ENCODE results near the gene LRFN2.

LRFN2 gene

DNA sequence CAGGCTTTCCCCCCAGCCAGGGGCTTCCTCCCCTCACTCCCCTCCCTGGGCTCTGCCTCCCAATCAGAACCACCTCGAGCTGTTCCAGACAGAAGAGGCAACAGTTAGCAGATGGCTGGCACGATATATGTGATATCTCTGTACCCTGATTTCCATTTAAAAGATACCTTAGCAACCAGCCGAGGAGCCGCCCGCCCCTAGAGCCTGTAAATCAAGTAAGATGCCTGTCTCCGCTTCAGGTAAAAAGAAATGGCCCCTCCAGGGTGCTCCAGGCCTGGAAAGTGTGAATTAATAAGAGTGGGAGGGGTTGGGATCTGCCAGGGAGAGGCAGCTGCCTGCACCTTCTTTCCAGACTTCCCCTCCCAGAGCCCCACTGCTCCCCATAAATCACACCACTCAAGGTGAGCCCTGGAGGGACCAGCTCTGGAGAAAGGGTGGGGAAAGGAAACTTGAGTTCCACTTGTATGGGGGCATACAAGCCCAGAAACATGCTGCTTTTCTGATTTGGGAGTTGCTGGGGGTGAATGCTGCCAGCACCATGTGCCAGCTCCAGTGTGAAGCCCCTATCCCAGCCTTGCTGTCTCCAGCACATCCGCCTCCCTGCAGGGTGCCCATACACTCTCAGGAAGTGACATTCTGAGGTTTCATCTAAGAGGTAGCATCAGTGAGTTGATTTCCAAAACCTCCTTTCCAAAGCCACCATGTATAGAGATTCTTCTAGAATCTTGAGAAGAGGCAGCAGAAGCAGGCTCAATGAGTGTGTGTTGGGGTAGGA, 148.0 kb downstream of the LRFN2 start:
- no peak overlapping the region for H3K27ac ChIP-seq
- TF ChIP-seq, protein P1, sequence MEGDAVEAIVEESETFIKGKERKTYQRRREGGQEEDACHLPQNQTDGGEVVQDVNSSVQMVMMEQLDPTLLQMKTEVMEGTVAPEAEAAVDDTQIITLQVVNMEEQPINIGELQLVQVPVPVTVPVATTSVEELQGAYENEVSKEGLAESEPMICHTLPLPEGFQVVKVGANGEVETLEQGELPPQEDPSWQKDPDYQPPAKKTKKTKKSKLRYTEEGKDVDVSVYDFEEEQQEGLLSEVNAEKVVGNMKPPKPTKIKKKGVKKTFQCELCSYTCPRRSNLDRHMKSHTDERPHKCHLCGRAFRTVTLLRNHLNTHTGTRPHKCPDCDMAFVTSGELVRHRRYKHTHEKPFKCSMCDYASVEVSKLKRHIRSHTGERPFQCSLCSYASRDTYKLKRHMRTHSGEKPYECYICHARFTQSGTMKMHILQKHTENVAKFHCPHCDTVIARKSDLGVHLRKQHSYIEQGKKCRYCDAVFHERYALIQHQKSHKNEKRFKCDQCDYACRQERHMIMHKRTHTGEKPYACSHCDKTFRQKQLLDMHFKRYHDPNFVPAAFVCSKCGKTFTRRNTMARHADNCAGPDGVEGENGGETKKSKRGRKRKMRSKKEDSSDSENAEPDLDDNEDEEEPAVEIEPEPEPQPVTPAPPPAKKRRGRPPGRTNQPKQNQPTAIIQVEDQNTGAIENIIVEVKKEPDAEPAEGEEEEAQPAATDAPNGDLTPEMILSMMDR (IDR thresholded peaks at IDR 0.05) = no peak
- no peak for TF ChIP-seq ZFX (IDR thresholded peaks at IDR 0.05; ENCODE audit: borderline replicate concordance)

DNA sequence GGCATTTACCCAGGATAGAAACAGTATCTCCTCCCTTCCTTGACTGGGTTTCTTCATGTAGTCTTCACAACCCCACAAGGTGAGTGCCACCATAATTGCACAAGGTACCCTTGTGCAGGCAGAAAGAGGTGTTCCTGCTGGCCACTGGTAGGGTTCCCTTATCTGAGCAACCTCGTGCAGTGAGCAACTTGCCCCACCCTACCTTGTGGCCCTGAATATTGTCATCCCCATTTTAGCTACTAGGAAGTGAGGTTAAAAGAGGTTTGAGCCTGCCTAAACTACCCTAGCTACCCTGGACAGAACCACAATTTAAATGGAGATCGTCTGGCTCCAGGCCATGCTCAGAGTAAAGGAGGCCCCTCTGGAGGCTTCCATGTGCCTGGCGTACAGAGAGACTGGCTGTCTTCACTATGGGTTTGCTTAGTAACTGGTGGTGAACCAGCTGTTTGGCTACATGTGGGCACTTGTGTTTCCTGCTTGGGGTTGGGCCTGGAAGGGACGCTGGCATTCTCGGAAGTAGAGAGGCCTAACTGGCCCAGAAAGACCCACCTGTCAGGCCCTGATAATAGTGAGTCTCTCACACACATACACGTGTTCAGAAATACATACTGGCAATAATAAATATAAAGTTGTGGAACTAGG, 148.8 kb downstream of the LRFN2 start:
- no peak overlapping the region for H3K27ac ChIP-seq
- no peak for TF ChIP-seq ZFX (IDR thresholded peaks at IDR 0.05; ENCODE audit: borderline replicate concordance)
- TF ChIP-seq, protein P1 (IDR thresholded peaks at IDR 0.05) = no peak

DNA sequence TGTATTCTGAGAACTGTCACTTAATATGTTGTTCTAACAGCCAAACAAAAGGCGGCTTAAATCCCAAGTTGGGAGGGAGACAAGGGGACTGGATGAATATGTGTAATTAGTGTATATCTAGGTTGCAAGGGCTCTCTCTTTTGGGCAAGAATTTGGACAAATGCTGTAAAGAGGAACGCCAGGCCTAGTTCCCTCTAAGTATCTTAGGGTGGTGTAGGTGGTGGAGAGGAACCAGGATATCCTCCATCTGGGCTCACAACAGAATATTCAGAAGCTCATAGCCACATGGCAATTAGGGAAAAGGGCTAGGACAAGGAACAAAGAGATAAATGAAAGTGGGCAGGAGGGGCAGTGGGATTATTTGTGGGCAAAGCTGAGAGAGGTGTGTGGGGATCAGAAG, 149.5 kb downstream of the LRFN2 start:
- TF ChIP-seq, protein P1 (IDR thresholded peaks at IDR 0.05) = no peak
- no peak for TF ChIP-seq ZFX (IDR thresholded peaks at IDR 0.05; ENCODE audit: borderline replicate concordance)
- no peak overlapping the region for H3K27ac ChIP-seq

DNA sequence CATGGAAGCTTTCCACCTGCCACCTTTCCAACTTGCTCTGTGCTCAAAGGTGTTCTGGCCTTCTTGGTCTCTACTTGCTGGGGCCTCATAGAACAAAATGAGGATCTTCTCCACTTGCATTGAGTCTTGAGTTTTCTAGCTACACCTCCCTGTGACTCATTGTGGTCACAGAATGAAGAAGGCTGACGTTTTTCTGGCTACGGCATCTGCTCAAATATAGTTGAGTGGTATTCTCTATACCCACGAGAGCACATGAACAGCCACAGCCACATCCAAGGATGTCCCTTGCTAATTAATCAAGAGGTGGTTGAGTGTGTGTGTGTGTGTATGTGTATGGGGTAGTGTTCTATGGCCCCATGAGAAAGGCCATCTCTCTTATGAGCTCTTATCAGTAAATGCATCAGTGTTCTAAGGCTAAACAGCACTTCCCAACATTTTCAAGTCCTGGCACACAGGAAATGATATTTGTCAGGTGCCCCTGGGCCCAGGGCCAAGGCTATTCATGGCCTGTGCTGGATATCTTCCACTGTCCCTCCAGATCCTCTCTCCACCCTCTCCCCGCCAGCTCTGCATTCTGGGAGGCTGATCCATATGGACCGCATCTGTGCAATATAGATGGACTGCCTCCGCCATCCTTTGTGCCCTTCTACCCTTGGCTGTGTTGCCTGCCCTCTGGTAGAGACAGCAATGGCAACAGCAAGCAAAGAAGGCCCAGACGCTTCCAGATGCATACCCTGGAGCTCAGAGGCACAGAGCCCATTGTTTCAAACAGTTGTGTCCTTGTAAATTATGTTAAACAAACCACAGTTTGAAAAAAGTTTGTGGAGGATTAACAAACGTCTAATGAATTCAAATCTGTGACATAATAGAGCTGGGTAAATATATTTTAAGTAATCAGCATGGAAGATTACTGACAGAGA, 150.2 kb downstream of the LRFN2 start:
- H3K27ac ChIP-seq = no peak overlapping the region
- no peak for TF ChIP-seq ZFX (IDR thresholded peaks at IDR 0.05; ENCODE audit: borderline replicate concordance)
- TF ChIP-seq, protein P1 (IDR thresholded peaks at IDR 0.05) = no peak

DNA sequence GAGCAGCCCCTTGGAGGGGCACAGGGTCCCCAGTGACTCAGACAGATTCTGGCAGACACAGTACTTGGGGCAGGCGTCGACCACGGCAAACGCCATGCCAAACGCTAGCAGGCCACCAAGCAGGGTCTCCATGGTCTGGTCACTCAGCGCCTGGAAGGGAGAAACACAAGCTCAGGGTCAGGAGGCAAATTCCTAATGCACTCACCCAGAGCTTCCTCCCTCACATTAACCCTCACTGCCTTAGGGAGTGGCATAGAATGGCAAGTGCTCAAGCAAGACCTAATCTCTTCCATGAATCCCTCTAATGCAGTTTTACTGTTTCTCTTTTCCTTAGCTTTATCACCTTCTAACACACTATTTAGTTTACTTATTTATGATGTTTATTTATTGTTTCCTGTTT, 154.2 kb downstream of the LRFN2 start:
- no peak overlapping the region for H3K27ac ChIP-seq
- TF ChIP-seq ZFX (IDR thresholded peaks at IDR 0.05; ENCODE audit: borderline replicate concordance) = no peak
- TF ChIP-seq, protein P1 (IDR thresholded peaks at IDR 0.05) = no peak

DNA sequence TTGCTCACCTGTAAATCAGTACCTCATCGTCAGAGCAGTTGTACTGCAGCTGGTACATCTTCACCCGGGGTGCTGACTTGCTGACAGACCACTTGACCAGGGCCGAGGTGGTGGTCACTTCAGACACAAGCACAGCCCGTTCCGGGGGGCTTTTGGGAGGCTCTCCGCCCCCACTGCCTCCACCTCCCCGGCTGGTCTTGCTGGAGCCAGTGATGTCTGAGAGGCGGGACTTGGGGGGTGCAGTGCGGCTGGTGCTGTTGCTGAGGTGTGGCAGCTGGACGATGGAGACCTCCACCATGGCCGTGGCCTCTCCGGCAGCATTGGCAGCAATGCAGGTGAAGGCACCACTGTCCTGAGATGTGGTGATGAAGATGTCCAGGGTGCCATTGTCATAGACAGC, 155.5 kb downstream of the LRFN2 start:
- H3K27ac ChIP-seq = no peak overlapping the region
- TF ChIP-seq, protein P1 (IDR thresholded peaks at IDR 0.05) = no peak
- no peak for TF ChIP-seq ZFX (IDR thresholded peaks at IDR 0.05; ENCODE audit: borderline replicate concordance)

Measured in 22Rv1 (cell line).